Breast epithelium (tissue), 3 donors: ENCODE measurements around the gene COA6.

ENCODE experiments used
- POLR2A ChIP-seq: fragments of 450-650 bp; IDR thresholded peaks from one replicate; pipeline ENCODE4 v1.6.1; 2016; ENCODE audit warnings: antibody characterized with exemption, mild to moderate bottlenecking, moderate library complexity
- TF ChIP-seq, protein P1 (sequence below), 3 donors: fragments of 450-650 bp; IDR thresholded peaks; one replicate each; pipeline ENCODE4 v1.5.1; 2016 to 2017; ENCODE audit warnings: antibody characterized with exemption in 3 of 3, mild to moderate bottlenecking in 3 of 3, moderate library complexity in 3 of 3

DNA sequence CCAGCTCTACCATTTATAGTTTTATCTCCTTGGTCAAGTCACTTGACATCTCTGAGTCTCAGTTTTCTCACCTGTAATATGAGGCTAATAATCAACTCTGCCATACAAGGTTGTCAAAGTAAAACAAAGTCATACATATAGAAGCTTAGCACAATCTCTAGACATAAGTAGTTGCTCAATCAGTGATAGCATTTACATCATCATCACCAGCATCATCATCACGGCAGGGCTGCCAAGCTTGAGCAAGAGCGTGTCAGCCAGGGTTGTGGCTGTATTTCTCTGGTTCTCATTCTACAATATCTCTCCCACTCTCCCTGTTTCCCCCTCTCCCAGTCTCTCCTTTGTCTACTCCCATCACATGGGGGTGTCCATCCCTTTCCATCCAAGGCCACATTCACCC is 41.7 kb upstream of the COA6 start:
- TF ChIP-seq, protein P1, sequence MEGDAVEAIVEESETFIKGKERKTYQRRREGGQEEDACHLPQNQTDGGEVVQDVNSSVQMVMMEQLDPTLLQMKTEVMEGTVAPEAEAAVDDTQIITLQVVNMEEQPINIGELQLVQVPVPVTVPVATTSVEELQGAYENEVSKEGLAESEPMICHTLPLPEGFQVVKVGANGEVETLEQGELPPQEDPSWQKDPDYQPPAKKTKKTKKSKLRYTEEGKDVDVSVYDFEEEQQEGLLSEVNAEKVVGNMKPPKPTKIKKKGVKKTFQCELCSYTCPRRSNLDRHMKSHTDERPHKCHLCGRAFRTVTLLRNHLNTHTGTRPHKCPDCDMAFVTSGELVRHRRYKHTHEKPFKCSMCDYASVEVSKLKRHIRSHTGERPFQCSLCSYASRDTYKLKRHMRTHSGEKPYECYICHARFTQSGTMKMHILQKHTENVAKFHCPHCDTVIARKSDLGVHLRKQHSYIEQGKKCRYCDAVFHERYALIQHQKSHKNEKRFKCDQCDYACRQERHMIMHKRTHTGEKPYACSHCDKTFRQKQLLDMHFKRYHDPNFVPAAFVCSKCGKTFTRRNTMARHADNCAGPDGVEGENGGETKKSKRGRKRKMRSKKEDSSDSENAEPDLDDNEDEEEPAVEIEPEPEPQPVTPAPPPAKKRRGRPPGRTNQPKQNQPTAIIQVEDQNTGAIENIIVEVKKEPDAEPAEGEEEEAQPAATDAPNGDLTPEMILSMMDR (IDR thresholded peaks at IDR 0.05), result no peak
- TF ChIP-seq POLR2A, result no peak
